ENCODE data around the gene ECM1.
A peak's percentile ranks its signal among the peaks of the same experiment; 100 is the strongest.

DNA sequence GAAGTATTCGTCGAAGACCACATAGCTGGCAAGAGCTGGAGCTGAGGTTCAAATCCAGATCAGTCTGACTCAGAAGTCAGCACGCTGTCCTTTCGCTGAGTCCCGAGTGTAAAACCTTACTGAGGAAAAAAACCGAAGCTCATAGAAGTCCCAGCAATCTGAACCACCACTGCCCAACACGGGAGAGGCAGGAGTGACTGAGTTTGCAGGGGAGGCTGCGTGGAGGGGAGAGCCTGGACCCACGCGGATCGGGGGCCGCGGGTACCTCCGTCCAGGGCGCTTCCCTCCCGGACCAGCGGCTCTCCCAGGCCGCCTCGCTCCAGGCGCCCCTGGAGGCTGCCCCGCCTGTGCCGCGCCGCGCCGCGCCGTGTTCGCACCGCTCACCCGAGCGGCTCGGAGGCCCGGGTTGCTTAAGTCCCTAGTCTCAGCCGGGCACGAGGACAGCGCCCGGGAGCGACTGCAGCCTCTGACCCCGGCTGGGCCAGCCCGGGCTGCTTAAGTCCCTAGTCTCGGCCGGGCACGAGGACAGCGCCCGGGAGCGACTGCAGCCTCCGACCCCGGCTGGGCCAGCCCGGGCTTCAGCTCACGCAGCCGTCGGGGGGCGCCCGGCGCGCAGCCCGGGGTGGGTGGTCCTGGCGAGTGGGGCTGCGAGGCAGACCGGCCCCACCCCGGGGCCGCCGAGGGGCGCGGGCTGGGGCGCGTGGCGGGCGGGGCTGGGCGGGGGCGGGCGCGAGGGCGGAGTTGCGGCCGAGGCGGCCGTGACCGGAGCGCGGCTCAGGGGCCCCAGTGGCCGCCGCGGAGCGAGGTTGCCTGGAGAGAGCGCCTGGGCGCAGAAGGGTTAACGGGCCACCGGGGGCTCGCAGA lies 41.0 kb downstream of the ECM1 start, which contains the start of gene ADAMTSL4:
- TF ChIP-seq RAD21 (IDR thresholded peaks at IDR 0.05; ENCODE audit: low read depth) (no peak; the same call in 1 of the 2 replicates), TAF1 (IDR thresholded peaks at IDR 0.05; ENCODE audit: low read depth) (no peak), EP300 (IDR thresholded peaks at IDR 0.05; ENCODE audit: borderline replicate concordance) (no peak), TCF12 (IDR thresholded peaks at IDR 0.05; ENCODE audit: low read depth) (peak; percentile 18; the same call in 1 of the 2 replicates), TEAD4 (IDR thresholded peaks at IDR 0.05) (peak; percentile 5; the same call in 1 of the 2 replicates), CREB1 (IDR thresholded peaks at IDR 0.05; ENCODE audit: low read depth) (no peak), CEBPB (IDR thresholded peaks at IDR 0.05) (no peak)
- TF ChIP-seq, protein P1, sequence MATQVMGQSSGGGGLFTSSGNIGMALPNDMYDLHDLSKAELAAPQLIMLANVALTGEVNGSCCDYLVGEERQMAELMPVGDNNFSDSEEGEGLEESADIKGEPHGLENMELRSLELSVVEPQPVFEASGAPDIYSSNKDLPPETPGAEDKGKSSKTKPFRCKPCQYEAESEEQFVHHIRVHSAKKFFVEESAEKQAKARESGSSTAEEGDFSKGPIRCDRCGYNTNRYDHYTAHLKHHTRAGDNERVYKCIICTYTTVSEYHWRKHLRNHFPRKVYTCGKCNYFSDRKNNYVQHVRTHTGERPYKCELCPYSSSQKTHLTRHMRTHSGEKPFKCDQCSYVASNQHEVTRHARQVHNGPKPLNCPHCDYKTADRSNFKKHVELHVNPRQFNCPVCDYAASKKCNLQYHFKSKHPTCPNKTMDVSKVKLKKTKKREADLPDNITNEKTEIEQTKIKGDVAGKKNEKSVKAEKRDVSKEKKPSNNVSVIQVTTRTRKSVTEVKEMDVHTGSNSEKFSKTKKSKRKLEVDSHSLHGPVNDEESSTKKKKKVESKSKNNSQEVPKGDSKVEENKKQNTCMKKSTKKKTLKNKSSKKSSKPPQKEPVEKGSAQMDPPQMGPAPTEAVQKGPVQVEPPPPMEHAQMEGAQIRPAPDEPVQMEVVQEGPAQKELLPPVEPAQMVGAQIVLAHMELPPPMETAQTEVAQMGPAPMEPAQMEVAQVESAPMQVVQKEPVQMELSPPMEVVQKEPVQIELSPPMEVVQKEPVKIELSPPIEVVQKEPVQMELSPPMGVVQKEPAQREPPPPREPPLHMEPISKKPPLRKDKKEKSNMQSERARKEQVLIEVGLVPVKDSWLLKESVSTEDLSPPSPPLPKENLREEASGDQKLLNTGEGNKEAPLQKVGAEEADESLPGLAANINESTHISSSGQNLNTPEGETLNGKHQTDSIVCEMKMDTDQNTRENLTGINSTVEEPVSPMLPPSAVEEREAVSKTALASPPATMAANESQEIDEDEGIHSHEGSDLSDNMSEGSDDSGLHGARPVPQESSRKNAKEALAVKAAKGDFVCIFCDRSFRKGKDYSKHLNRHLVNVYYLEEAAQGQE (IDR thresholded peaks at IDR 0.05; ENCODE audit: low read depth): no peak
- TF ChIP-seq, protein P2, sequence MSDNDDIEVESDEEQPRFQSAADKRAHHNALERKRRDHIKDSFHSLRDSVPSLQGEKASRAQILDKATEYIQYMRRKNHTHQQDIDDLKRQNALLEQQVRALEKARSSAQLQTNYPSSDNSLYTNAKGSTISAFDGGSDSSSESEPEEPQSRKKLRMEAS (IDR thresholded peaks at IDR 0.05): peak; percentile 62; the same call in 1 of the 2 replicates
